Suprapubic skin (tissue), 4 donors: Measurements from ENCODE around the gene TBX22. TPM values are rescaled to one million over a fixed set of nuclear protein-coding genes. Genes with fewer than 3 reads are reported as not detected.

Experiments
- DNase-seq, 2 donors: peaks; one replicate each; pipeline ENCODE4 v3.0.0-alpha.2; 2019; ENCODE audit warnings: low spot score in 2 of 2
- H3K27ac ChIP-seq: fragments of 200-600 bp; sonication (generic); one replicate; pipeline ENCODE4 v1.5.1; 2019
- H3K27me3 ChIP-seq: fragments of 200-600 bp; sonication (generic); one replicate; pipeline ENCODE4 v1.5.1; 2019
- H3K36me3 ChIP-seq: fragments of 200-600 bp; sonication (generic); one replicate; pipeline ENCODE4 v1.5.1; 2019
- H3K4me1 ChIP-seq: fragments of 200-600 bp; sonication (generic); one replicate; pipeline ENCODE4 v1.5.1; 2019
- H3K4me3 ChIP-seq: fragments of 200-600 bp; sonication (generic); one replicate; pipeline ENCODE4 v1.5.1; 2019; ENCODE audit warnings: mild to moderate bottlenecking
- H3K9me3 ChIP-seq: fragments of 200-600 bp; sonication (generic); one replicate; pipeline ENCODE4 v1.5.1; 2019
- EP300 ChIP-seq: sonication (generic); formaldehyde crosslinking; IDR thresholded peaks from one replicate; pipeline ENCODE4 v1.6.1; 2017; ENCODE audit warnings: antibody characterized with exemption
- POLR2A ChIP-seq, 2 donors: fragments of 450-650 bp; IDR thresholded peaks; one replicate each; pipeline ENCODE4 v1.6.1; 2017; ENCODE audit warnings: antibody characterized with exemption in 2 of 2, mild to moderate bottlenecking in 2 of 2, moderate library complexity in 2 of 2
- POLR2AphosphoS5 ChIP-seq, 3 donors: sonication (generic); formaldehyde crosslinking; IDR thresholded peaks; one replicate each; pipeline ENCODE4 v1.6.1; 2017; ENCODE audit warnings: antibody characterized with exemption in 3 of 3
- WGBS: methylation state at CpG from one replicate; pipeline ENCODE4 v1.1.5; 2018; 5-methylcytosine and 5-hydroxymethylcytosine counted together
- total RNA-seq, 4 donors: library from RNA; depleted of rRNA; stranded (reverse); fragments of >200 nt; gene quantifications; one replicate each; pipeline ENCODE4 v1.1.0, GENCODE V29; 2016
- TF ChIP-seq, protein P1 (sequence below), 2 donors: fragments of 200-600 bp in 1 of 2; fragments of 450-650 bp in 1 of 2; sonication (generic) in 1 of 2; IDR thresholded peaks; one replicate each; pipeline ENCODE4 v1.5.1; 2016 to 2019; ENCODE audit warnings: antibody characterized with exemption in 2 of 2, mild to moderate bottlenecking in 1 of 2, moderate library complexity in 1 of 2

The TBX22 gene, protein sequence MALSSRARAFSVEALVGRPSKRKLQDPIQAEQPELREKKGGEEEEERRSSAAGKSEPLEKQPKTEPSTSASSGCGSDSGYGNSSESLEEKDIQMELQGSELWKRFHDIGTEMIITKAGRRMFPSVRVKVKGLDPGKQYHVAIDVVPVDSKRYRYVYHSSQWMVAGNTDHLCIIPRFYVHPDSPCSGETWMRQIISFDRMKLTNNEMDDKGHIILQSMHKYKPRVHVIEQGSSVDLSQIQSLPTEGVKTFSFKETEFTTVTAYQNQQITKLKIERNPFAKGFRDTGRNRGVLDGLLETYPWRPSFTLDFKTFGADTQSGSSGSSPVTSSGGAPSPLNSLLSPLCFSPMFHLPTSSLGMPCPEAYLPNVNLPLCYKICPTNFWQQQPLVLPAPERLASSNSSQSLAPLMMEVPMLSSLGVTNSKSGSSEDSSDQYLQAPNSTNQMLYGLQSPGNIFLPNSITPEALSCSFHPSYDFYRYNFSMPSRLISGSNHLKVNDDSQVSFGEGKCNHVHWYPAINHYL
- total RNA-seq, result not detected

DNA sequence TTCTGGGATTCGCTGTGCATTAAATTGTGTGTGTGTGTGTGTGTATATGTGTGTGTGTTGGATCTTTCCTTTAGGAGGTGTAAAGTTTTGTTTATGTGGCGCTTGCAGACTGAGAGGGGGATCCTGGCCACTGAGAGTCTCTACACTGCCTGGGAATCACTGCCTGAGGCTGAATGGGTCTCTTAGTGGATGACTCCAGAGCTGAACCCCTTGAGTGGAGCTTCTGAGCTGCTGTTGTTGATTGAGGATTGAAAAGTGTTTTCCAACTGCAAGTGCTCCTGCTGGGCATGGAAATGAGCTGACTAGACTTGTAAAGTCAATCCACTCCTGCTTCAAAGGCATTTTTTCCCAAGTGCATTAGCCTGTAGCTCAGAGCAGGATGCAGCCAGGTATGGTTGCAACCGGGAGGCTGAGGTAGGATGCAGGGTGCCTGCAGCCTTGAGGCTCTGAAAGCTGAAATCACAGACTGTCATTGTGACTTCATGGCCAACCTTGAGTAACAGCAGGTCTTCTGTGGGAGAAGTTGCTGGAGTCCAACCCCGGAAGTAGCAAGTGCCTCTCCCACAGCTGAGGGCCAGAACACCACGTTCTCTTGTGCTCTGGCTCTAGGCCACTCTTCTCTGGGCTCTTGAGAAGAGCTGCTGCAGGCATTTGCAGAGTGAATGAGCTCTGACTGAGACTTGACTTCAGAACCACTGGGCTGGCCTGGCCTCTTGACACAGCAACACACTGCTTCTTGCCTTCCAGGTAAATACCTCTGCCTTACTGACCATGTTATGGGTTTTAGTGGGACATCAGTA, at the start of gene TBX22:
TSS of gene TBX22 (plus strand) at position 613 of the 800 bp plus-strand sequence. CDS start 7,517 bp downstream, outside the sequence.
- TF ChIP-seq POLR2A (IDR thresholded peaks at IDR 0.05), result no peak
- no peak for TF ChIP-seq EP300
- TF ChIP-seq POLR2AphosphoS5 (IDR thresholded peaks at IDR 0.05), result no peak
- TF ChIP-seq, protein P1, sequence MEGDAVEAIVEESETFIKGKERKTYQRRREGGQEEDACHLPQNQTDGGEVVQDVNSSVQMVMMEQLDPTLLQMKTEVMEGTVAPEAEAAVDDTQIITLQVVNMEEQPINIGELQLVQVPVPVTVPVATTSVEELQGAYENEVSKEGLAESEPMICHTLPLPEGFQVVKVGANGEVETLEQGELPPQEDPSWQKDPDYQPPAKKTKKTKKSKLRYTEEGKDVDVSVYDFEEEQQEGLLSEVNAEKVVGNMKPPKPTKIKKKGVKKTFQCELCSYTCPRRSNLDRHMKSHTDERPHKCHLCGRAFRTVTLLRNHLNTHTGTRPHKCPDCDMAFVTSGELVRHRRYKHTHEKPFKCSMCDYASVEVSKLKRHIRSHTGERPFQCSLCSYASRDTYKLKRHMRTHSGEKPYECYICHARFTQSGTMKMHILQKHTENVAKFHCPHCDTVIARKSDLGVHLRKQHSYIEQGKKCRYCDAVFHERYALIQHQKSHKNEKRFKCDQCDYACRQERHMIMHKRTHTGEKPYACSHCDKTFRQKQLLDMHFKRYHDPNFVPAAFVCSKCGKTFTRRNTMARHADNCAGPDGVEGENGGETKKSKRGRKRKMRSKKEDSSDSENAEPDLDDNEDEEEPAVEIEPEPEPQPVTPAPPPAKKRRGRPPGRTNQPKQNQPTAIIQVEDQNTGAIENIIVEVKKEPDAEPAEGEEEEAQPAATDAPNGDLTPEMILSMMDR (IDR thresholded peaks at IDR 0.05), result no peak
- DNase-seq, result no peak
- H3K36me3 ChIP-seq, result no peaks in the 10 kb centered on the region
- no peak within 1 kb of the TSS for H3K27ac ChIP-seq
- no peaks in the 10 kb centered on the region for H3K4me1 ChIP-seq
- no peaks in the 10 kb centered on the region for H3K9me3 ChIP-seq
- no peak within 1 kb of the TSS for H3K4me3 ChIP-seq
- WGBS, result 36% methylated on average over 3 of the region's 5 CpGs
- no peaks in the 10 kb centered on the region for H3K27me3 ChIP-seq

DNA sequence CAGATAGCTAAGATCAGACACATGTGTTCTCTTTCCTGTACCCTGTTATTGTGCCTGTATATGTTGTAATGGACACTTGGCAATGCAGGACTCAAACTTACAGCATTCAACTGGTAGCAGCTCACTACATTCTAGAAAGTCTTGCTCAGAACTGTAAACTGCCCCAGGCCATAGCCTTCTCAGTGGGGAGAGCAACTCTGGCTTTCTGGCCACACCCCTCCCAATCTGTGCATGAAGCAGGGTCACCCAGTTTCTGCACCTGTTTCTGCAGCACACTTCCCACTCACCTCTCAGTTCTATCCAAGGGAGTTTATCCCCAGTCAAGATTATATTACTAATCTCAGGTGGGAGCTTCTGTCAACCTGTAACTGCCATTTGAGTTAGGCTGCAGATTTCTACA, 38.9 kb upstream of the TBX22 start:
- Histone ChIP-seq H3K27ac (no peak overlapping the region), H3K4me1 (no peaks in the 10 kb centered on the region), H3K36me3 (no peaks in the 10 kb centered on the region)

DNA sequence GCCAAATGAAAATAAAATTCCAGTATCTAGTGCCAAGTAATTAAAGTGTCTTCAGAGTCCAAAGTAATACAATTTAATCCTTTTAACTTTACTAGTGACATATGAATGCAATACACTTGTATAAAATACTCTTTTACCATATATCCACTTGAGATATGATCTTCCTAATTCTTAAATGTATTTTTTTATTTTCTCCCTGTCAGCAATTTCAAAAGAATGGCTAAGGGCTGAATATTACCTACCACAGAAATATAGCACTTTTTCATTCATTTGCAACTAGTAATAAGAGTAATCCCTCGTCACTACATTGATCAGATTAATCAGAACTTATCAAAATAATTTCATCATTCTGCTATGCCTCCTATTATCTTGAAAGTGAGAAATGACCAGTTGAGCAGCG, 10.1 kb upstream of the TBX22 start:
- no peak for TF ChIP-seq EP300
- TF ChIP-seq, protein P1 (IDR thresholded peaks at IDR 0.05), result no peak
- TF ChIP-seq POLR2A (IDR thresholded peaks at IDR 0.05), result no peak
- no peak for TF ChIP-seq POLR2AphosphoS5 (IDR thresholded peaks at IDR 0.05)
- 49% methylated on average over 2 of the region's 2 CpGs for WGBS
- no peak overlapping the region for H3K4me3 ChIP-seq
- no peaks in the 10 kb centered on the region for H3K9me3 ChIP-seq
- no peaks in the 10 kb centered on the region for H3K4me1 ChIP-seq
- DNase-seq, result no peak
- no peak overlapping the region for H3K27ac ChIP-seq
- H3K27me3 ChIP-seq, result no peaks in the 10 kb centered on the region
- no peaks in the 10 kb centered on the region for H3K36me3 ChIP-seq

More for the DNA sequence above, 38.9 kb upstream of the TBX22 start:
- no peaks in the 10 kb centered on the region for H3K27me3 ChIP-seq
- TF ChIP-seq POLR2AphosphoS5 (IDR thresholded peaks at IDR 0.05) (no peak), EP300 (no peak), POLR2A (IDR thresholded peaks at IDR 0.05) (no peak)
- TF ChIP-seq, protein P1 (IDR thresholded peaks at IDR 0.05), result no peak
- no peak overlapping the region for H3K4me3 ChIP-seq
- H3K9me3 ChIP-seq, result no peaks in the 10 kb centered on the region
- DNase-seq, result no peak

DNA sequence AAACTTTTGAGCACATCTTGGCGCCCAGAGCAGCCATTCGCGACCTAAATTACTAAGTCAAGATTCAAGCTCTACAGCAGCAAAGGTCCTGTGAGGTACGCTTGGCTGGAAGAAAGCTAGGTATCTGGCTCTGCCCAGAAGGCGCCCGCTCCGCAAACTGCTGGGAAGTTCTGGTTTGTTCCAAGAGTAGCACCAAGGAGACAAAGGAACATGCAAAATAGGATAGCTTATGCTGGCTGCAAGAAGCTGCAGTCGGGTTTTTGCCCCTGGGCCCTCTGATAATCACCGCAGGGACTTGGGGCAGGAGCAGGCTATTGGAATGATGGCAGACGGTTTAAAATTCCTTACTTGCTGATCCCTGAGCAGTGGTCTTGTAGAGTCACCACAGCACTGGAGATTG, 3.0 kb upstream of the TBX22 start:
- Histone ChIP-seq H3K27me3 (no peaks in the 10 kb centered on the region), H3K9me3 (no peaks in the 10 kb centered on the region), H3K36me3 (no peaks in the 10 kb centered on the region), H3K27ac (no peak overlapping the region), H3K4me1 (no peaks in the 10 kb centered on the region), H3K4me3 (no peak overlapping the region)
- TF ChIP-seq EP300, result no peak
- no peak for TF ChIP-seq POLR2AphosphoS5 (IDR thresholded peaks at IDR 0.05)
- no peak for TF ChIP-seq POLR2A (IDR thresholded peaks at IDR 0.05)
- TF ChIP-seq, protein P1 (IDR thresholded peaks at IDR 0.05), result no peak
- WGBS, result 58% methylated on average over 10 of the region's 10 CpGs
- no peak for DNase-seq

DNA sequence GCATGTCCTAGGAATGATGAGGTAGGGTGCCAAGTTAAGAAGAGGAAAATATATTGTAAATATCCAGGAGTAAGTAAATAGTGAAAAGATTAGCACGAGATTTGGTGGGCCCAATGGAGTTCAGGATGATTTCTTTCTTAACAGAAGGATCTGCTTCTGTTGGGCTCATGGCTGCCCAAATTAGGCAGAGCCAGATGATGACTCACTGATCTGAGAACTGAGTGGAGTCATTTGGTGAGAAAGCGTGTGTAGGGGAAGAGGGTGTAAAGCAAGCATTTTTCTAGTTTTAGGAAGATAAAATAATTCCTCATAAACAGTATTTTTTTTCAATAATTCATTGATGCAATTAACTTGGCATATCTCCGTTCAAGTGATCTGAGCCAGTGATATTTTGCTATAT, 1.6 kb downstream of the TBX22 start:
- Histone ChIP-seq H3K4me1 (no peaks in the 10 kb centered on the region), H3K27ac (no peak overlapping the region), H3K9me3 (no peaks in the 10 kb centered on the region), H3K4me3 (no peak overlapping the region), H3K27me3 (no peaks in the 10 kb centered on the region), H3K36me3 (no peaks in the 10 kb centered on the region)
- WGBS, result 50% methylated on average over 3 of the region's 3 CpGs
- DNase-seq, result no peak
- TF ChIP-seq, protein P1 (IDR thresholded peaks at IDR 0.05), result no peak
- TF ChIP-seq POLR2A (IDR thresholded peaks at IDR 0.05), result no peak
- TF ChIP-seq EP300, result no peak
- no peak for TF ChIP-seq POLR2AphosphoS5 (IDR thresholded peaks at IDR 0.05)
